Tibial nerve (tissue), 4 donors: ENCODE results near the gene NDUFA11. TPM values are rescaled to one million over a fixed set of nuclear protein-coding genes. Genes with fewer than 3 reads are reported as not detected.
"Not testable (repeated sequence)": the region's sequence is repeated elsewhere in the genome, so short reads cannot be mapped to it uniquely, and the experiment has no call there.

Source experiments
- DNase-seq, 2 donors: peaks; one replicate each; pipeline ENCODE4 v3.0.0-alpha.2; 2019; ENCODE audit warnings: low spot score in 2 of 2
- H3K27ac ChIP-seq, 4 donors: fragments of 200-600 bp; sonication (generic) in 3 of 4; one replicate each; pipeline ENCODE4 v1.5.1; 2017 to 2019; ENCODE audit warnings: mild to moderate bottlenecking in 1 of 4
- H3K27me3 ChIP-seq, 2 donors: fragments of 200-600 bp; sonication (generic) in 1 of 2; one replicate each; pipeline versions ENCODE4 v1.5.1 to v1.6.0; 2017 to 2019
- H3K36me3 ChIP-seq, 3 donors: fragments of 200-600 bp; sonication (generic); one replicate each; pipeline ENCODE4 v1.5.1; 2018 to 2019
- H3K4me1 ChIP-seq, 4 donors: fragments of 200-600 bp; sonication (generic) in 3 of 4; one replicate each; pipeline ENCODE4 v1.5.1; 2017 to 2019
- H3K4me3 ChIP-seq, 4 donors: fragments of 200-600 bp; sonication (generic) in 3 of 4; one replicate each; pipeline ENCODE4 v1.5.1; 2017 to 2019; ENCODE audit warnings: mild to moderate bottlenecking in 1 of 4, moderate library complexity in 1 of 4
- H3K9me3 ChIP-seq, 4 donors: fragments of 200-600 bp; sonication (generic) in 3 of 4; one replicate each; pipeline ENCODE4 v1.5.1; 2017 to 2019
- EP300 ChIP-seq, 2 donors: sonication (generic); formaldehyde crosslinking; IDR thresholded peaks; one replicate each; pipeline ENCODE4 v1.6.1; 2017; ENCODE audit warnings: antibody characterized with exemption in 2 of 2, mild to moderate bottlenecking in 1 of 2
- POLR2A ChIP-seq, 2 donors: fragments of 450-650 bp; IDR thresholded peaks; one replicate each; pipeline ENCODE4 v1.6.1; 2017; ENCODE audit warnings: antibody characterized with exemption in 2 of 2, mild to moderate bottlenecking in 2 of 2, moderate library complexity in 2 of 2
- WGBS, 2 donors: methylation state at CpG; one replicate each; pipeline ENCODE4 v1.1.5; 2018; 5-methylcytosine and 5-hydroxymethylcytosine counted together
- total RNA-seq, 4 donors: library from RNA; depleted of rRNA; stranded (reverse); fragments of >200 nt; gene quantifications; one replicate each; pipeline ENCODE4 v1.1.0, GENCODE V29; 2016
- TF ChIP-seq, protein P1 (sequence below), 5 experiments: fragments of 200-600 bp in 3 of 5; fragments of 450-650 bp in 2 of 5; sonication (generic) in 3 of 5; IDR thresholded peaks; one replicate each; pipeline ENCODE4 v1.5.1; 2016 to 2019; ENCODE audit warnings: antibody characterized with exemption in 5 of 5, mild to moderate bottlenecking in 3 of 5, moderate library complexity in 2 of 5

NDUFA11 gene
- total RNA-seq, 4 donors from 2014 or later = 184 to 350 (median 216) TPM

DNA sequence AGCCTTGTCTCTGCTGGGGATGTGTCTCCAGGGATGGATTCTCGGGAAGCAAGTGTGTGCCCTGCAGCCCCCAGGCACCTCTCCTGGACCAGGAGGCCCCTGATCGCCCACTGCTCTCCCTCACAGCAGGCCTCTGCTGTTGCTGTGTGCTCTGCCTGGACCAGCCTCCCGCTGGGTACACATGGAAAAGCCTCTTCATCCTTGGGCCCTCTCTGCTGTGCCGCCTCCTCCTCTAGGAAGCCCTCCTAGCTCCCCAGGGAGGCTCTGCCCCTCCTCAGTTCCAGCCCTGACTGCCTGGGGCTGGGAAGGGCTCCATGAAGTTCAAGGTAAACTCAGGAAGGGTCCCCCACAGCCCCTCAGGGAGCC lies 12.0 kb downstream of the NDUFA11 start:
- H3K27ac ChIP-seq = no peak overlapping the region
- peaks cover 0 to 30% (median 2%) of the 10 kb centered on the region in 3 donors for H3K36me3 ChIP-seq
- no peak overlapping the region for H3K4me3 ChIP-seq
- peaks cover 0 to 12% (median 2%) of the 10 kb centered on the region in 4 donors for H3K4me1 ChIP-seq
- WGBS, 2 donors = 36 to 50% methylated on average over 3 to 4 of the region's 4 CpGs
- no peaks in the 10 kb centered on the region for H3K9me3 ChIP-seq
- DNase-seq = no peak
- TF ChIP-seq POLR2A (IDR thresholded peaks at IDR 0.05) = no peak
- TF ChIP-seq, protein P1, sequence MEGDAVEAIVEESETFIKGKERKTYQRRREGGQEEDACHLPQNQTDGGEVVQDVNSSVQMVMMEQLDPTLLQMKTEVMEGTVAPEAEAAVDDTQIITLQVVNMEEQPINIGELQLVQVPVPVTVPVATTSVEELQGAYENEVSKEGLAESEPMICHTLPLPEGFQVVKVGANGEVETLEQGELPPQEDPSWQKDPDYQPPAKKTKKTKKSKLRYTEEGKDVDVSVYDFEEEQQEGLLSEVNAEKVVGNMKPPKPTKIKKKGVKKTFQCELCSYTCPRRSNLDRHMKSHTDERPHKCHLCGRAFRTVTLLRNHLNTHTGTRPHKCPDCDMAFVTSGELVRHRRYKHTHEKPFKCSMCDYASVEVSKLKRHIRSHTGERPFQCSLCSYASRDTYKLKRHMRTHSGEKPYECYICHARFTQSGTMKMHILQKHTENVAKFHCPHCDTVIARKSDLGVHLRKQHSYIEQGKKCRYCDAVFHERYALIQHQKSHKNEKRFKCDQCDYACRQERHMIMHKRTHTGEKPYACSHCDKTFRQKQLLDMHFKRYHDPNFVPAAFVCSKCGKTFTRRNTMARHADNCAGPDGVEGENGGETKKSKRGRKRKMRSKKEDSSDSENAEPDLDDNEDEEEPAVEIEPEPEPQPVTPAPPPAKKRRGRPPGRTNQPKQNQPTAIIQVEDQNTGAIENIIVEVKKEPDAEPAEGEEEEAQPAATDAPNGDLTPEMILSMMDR (IDR thresholded peaks at IDR 0.05) = no peak
- TF ChIP-seq EP300 (IDR thresholded peaks at IDR 0.05) = no peak
- H3K27me3 ChIP-seq = peaks cover 0 to 42% of the 10 kb centered on the region in 2 donors

DNA sequence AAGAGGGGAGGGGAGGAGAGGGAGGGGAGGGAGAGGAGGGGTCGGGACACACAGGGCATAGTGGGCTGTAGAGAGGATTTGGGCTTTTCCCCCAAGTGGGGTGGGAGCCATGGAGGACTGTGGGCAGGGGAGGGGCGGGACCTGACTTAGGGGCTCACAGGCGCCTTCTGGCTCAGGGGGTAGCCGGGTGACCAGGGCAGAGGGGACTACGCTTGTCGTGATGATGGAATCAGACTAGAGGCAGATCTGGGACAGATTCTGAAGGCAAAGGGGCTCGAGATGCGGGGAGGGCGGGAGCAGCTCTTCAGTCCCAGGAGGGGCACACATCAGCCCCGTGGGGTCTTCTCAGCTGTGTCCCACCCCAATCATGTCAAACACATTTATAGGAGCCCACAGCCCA lies 13.5 kb downstream of the NDUFA11 start:
- WGBS, 2 donors = 40 to 43% methylated on average over 10 of the region's 10 CpGs
- DNase-seq = no peak
- H3K9me3 ChIP-seq = no peaks in the 10 kb centered on the region
- no peak overlapping the region for H3K27ac ChIP-seq
- TF ChIP-seq POLR2A (IDR thresholded peaks at IDR 0.05) (no peak), EP300 (IDR thresholded peaks at IDR 0.05) (no peak)
- TF ChIP-seq, protein P1 (IDR thresholded peaks at IDR 0.05) = no peak
- peaks cover 0 to 12% (median 2%) of the 10 kb centered on the region in 4 donors for H3K4me1 ChIP-seq
- peaks cover 0 to 49% of the 10 kb centered on the region in 2 donors for H3K27me3 ChIP-seq
- peaks cover 0 to 15% (median 0%) of the 10 kb centered on the region in 3 donors for H3K36me3 ChIP-seq
- no peak overlapping the region for H3K4me3 ChIP-seq

DNA sequence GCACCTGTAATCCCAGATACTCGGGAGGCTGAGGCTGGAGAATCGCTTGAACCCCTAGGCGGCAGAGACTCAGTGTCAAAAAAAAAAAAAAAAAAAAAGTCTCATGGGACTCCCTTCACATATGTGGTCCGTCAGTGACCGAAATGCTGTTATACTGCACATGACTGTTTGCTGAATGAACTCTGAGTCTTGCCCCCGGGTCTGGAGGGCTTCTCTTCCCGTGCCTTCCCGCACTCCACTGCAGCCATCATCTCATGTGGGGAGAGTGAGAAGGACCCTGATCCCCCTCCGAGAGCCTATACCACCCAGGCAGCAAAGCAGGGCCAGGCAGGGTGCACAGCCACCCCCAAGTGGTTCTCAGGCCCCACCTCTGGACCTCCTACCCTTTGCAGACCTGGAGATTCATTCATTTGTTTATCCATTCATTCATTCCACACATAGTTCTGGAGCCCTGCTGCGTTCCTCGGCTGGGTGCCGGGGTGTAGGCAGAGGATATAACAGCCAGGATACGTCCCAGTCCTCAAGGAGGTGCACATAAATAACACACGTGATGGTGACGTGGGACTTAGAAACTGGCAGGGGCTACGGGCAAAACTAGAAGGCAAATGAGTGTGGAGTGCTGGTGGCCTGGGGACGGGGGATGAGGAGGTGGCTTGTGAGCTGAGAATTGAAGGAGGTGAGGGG lies 14.2 kb downstream of the NDUFA11 start:
- H3K4me1 ChIP-seq = peaks cover 0 to 12% (median 2%) of the 10 kb centered on the region in 4 donors
- 39 to 51% methylated on average over 17 of the region's 17 CpGs for WGBS, 2 donors
- H3K27ac ChIP-seq = no peak overlapping the region

DNA sequence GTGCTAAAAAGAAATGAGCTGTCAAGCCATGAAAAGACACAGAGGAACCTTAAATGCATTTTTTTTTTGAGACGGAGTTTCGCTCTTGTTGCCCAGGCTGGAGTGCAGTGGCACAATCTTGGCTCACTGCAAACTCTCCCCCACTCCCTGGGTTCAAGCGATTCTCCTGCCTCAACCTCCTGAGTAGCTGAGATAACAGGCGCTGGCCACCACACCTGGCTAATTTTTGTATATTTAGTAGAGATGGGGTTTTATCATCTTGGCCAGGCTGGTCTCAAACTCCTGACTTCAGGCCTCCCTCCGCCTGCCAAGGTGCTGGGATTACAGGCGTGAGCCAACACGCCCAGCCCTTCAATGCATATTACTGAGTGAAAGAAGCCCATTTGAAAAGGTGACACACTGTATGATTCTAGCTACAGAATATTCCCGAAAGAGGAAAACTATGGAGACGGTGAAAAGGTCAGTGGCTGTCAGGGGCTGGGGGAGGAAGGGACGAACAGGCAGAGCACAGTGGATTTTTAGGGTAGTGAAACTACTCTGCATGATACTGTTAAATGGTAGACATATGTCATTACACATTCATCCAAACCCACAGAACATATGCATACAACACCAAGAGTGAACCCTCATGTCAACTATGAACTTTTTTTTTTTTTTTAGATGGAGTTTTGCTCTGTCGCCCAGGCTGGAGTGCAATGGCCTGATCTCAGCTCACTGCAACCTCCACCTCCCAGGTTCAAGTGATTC lies 19.4 kb downstream of the NDUFA11 start:
- H3K27ac ChIP-seq, DNase-seq, H3K9me3 ChIP-seq, H3K36me3 ChIP-seq, H3K4me3 ChIP-seq: not testable (repeated sequence)
- peaks cover 0 to 38% of the 10 kb centered on the region in 2 donors for H3K27me3 ChIP-seq
- WGBS, 2 donors = 75 to 80% methylated on average over 11 of the region's 11 CpGs
- H3K4me1 ChIP-seq = peaks cover 0 to 12% (median 0%) of the 10 kb centered on the region in 4 donors

More for the DNA sequence above, 14.2 kb downstream of the NDUFA11 start:
- H3K27me3 ChIP-seq = peaks cover 0 to 49% of the 10 kb centered on the region in 2 donors
- H3K9me3 ChIP-seq = no peaks in the 10 kb centered on the region
- no peak for TF ChIP-seq EP300 (IDR thresholded peaks at IDR 0.05)
- TF ChIP-seq, protein P1 (IDR thresholded peaks at IDR 0.05) = no peak
- TF ChIP-seq POLR2A (IDR thresholded peaks at IDR 0.05) = no peak
- peaks cover 0 to 9% (median 0%) of the 10 kb centered on the region in 3 donors for H3K36me3 ChIP-seq
- H3K4me3 ChIP-seq = no peak overlapping the region
- no peak for DNase-seq

DNA sequence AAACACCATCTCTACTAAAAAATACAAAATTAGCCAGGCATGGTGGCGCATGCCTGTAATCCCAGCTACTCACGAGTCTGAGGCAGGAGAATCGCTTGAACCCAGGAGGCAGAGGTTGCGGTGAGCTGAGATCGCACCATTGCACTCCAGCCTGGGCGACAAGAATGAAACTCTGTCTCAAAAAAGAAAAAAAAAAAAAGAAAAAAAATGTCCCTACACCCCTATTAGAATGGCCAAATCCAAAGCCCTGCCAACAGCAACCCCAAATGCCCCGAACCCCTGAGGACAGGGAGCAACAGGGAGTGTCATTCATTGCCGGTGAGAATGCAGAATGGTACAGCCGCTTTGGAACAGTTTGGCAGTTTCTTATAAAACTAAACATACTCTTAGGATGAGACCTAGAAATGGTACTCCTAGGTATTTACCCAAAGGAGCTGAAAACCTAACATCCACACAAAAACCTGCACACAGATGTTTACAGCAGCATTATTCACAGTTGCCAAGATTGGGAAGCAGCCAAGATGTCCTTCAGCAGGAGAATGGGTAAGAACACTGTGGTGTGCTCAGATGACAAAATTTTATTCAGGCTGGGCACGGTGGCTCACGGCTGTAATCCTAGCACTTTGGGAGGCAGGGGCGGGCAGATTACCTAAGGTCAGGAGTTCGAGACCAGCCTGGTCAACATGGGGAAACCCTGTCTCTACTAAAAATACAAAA lies 20.3 kb downstream of the NDUFA11 start:
- not testable (repeated sequence) for H3K4me3 ChIP-seq, DNase-seq, H3K36me3 ChIP-seq, H3K27ac ChIP-seq, H3K9me3 ChIP-seq
- peaks cover 0 to 12% (median 0%) of the 10 kb centered on the region in 4 donors for H3K4me1 ChIP-seq
- H3K27me3 ChIP-seq = peaks cover 0 to 45% of the 10 kb centered on the region in 2 donors
- WGBS, 2 donors = 70 to 72% methylated on average over 13 of the region's 13 CpGs
